ENCODE results near the gene EBPL.
"Not testable (repeated sequence)": the region's sequence is repeated elsewhere in the genome, so short reads cannot be mapped to it uniquely, and the experiment has no call there.

EBPL gene

GRCh38 chr13:49632156-49632555, 59.1 kb downstream of the EBPL start:
- DNase-seq, result no peak

- DNase-seq, result no peak
Measured at GRCh38 chr13:49630580-49630979, 60.7 kb downstream of the EBPL start.

- DNase-seq, result no peak
Measured at GRCh38 chr13:49629947-49630346, 61.3 kb downstream of the EBPL start.

- DNase-seq, result no peak
Measured at GRCh38 chr13:49629196-49629938, 61.9 kb downstream of the EBPL start.

- no peak for DNase-seq
Measured at GRCh38 chr13:49627831-49628652, 63.2 kb downstream of the EBPL start, which contains the start of gene ARL11. Gene ARL11 (plus strand): TSS chr13:49628507. CDS start chr13:49630448, 1,941 bp downstream.

- DNase-seq, result no peak
Measured at GRCh38 chr13:49625392-49626079, 65.8 kb downstream of the EBPL start.

GRCh38 chr13:49624229-49624628, 67.1 kb downstream of the EBPL start:
- no peak for DNase-seq

- no peak for DNase-seq
Measured at GRCh38 chr13:49622174-49622946, 68.9 kb downstream of the EBPL start.

GRCh38 chr13:49620170-49620621, 71.1 kb downstream of the EBPL start:
- DNase-seq, result no peak

- no peak for DNase-seq
Measured at GRCh38 chr13:49616676-49617065, 74.6 kb downstream of the EBPL start.

- no peak for DNase-seq
Measured at GRCh38 chr13:49615836-49616675, 75.2 kb downstream of the EBPL start.

GRCh38 chr13:49612042-49612441, 79.2 kb downstream of the EBPL start:
- not testable (repeated sequence) for DNase-seq

Data from NCI-H2029 (cell line).